Omental fat pad (tissue), 4 donors: ENCODE measurements around the gene TRIM72. TPM values are rescaled to one million over a fixed set of nuclear protein-coding genes. Genes with fewer than 3 reads are reported as not detected.

Experiments used
- ATAC-seq: fragments of 150-250 bp; one replicate; pipeline ENCODE4 v1.9.1; 2016; ENCODE audit warnings: mild to moderate bottlenecking, moderate library complexity; ENCODE audit not compliant: low FRiP score
- DNase-seq: peaks from one replicate; pipeline ENCODE4 v3.0.0-alpha.2; 2019; ENCODE audit warnings: low spot score
- total RNA-seq, 4 donors: library from RNA; depleted of rRNA; stranded (reverse); fragments of >200 nt; gene quantifications; one replicate each; pipeline ENCODE4 v1.1.0, GENCODE V29; 2016
- TF ChIP-seq, protein P1 (sequence below), 3 donors: fragments of 450-650 bp; IDR thresholded peaks; one replicate each; pipeline ENCODE4 v1.5.1; 2016 to 2017; ENCODE audit warnings: antibody characterized with exemption in 3 of 3, mild to moderate bottlenecking in 3 of 3, moderate library complexity in 2 of 3

The TRIM72 gene
- total RNA-seq, 4 donors from 2014 or later: 0.28 TPM; not detected in 3

DNA sequence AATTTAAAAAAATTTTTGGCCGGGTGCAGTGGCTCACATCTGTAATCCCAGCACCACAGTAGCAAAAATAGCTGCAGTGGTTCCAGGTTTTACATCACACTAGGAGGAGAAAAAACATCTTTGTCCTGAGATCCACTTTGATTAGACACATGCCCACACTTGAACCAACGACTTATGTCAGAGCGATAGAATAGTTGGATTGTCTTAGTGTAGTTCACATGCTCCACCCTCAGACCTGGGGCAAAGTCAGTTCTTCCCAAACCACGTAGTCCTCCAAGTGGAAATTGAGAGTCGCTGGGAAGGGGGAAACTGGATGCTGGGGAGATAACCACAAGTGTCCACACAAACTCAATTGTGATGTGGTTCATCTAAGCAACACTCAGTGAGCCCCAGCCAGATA, 34.4 kb downstream of the TRIM72 start:
- DNase-seq (no peak), ATAC-seq (no peak)
- TF ChIP-seq, protein P1, sequence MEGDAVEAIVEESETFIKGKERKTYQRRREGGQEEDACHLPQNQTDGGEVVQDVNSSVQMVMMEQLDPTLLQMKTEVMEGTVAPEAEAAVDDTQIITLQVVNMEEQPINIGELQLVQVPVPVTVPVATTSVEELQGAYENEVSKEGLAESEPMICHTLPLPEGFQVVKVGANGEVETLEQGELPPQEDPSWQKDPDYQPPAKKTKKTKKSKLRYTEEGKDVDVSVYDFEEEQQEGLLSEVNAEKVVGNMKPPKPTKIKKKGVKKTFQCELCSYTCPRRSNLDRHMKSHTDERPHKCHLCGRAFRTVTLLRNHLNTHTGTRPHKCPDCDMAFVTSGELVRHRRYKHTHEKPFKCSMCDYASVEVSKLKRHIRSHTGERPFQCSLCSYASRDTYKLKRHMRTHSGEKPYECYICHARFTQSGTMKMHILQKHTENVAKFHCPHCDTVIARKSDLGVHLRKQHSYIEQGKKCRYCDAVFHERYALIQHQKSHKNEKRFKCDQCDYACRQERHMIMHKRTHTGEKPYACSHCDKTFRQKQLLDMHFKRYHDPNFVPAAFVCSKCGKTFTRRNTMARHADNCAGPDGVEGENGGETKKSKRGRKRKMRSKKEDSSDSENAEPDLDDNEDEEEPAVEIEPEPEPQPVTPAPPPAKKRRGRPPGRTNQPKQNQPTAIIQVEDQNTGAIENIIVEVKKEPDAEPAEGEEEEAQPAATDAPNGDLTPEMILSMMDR (IDR thresholded peaks at IDR 0.05): no peak

DNA sequence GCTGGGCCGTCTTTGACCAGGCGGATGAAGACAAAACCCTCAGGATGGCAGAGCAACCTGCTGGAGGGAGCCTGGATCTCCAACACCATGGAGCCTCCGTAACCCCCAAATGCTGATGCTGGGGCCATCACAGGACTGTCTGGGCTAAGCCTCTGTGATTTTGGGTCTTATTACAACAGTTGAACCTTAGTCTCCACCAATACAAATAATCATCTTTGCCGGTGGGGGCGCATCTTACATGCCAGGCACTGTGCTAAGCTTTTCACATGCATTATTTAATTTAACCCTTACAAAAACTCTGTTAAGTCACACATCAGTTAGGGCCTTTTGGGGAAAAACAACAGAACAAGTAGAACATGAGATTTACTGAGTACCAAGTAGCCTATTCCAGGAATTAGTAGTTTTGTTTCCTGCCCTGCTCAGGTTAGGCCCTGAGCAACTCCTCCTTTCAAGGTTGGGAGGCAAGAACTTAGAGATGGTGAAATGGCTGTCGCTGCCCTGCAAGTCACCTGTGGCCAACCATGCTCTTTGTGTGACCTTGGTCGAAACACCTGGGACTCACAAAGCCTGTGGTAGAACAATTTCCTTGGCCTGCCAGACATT, 37.0 kb downstream of the TRIM72 start:
- no peak for ATAC-seq
- TF ChIP-seq, protein P1 (IDR thresholded peaks at IDR 0.05): no peak
- DNase-seq: no peak

DNA sequence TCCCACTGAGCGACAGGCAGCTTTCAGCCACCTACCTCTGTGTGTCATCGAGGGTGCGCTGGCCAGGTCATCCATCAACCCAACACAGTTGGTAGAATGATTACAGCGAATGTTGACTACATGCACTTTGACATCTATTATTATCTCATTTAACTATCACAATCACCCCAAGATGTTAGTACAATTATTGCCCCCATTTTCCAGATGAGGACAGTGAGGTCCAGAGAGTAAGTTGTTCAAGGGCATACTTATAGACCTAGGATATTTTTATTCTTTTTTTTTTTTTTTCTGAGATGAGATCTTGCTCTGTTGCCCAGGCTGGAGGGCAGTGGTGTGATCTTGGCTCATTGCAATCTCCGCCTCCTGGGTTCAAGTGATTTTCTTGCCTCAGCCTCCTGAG, 37.5 kb downstream of the TRIM72 start:
- TF ChIP-seq, protein P1 (IDR thresholded peaks at IDR 0.05): no peak
- DNase-seq: no peak
- no peak for ATAC-seq

DNA sequence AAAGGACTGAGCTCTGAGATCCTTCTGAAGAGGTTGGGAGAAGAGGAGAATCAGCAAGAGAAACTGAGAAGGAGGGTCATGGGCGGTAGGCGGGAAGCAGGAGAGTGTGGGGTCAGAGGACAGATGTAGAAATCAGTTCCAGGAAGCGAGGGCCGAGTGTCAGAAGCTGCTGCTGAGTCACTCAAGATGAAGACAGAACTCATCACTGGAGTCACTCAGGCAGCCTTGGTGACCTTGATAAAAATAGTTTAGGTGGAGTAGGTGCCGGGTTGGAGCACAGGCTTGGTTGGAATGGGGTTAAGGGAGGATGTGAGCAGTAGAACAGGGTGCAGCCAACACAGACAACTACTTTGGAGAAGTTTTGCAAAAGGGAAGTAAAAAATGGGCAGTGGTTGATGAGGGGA, 39.7 kb downstream of the TRIM72 start:
- ATAC-seq (peak; percentile 66), DNase-seq (no peak)
- TF ChIP-seq, protein P1 (IDR thresholded peaks at IDR 0.05): no peak

DNA sequence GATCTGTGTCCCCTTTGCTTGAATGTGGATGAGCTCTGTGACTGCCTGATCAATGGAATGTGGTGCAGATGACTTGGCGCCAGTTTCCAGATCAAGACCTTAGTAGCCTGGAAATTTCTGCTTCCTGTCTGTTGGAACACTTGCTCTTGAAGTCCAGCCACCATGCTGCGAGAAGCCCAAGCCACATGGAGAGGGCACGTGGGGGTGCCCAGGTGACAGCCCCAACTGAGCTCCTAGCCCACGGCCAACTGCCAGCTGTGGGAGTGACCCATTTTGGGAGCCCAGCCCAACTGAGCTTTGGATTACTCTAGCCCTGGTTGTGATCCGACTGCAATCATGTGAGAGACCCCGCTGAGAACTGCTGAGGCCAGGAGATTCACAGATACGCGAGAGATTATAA, 42.5 kb downstream of the TRIM72 start:
- TF ChIP-seq, protein P1 (IDR thresholded peaks at IDR 0.05): no peak
- DNase-seq (no peak), ATAC-seq (no peak)

DNA sequence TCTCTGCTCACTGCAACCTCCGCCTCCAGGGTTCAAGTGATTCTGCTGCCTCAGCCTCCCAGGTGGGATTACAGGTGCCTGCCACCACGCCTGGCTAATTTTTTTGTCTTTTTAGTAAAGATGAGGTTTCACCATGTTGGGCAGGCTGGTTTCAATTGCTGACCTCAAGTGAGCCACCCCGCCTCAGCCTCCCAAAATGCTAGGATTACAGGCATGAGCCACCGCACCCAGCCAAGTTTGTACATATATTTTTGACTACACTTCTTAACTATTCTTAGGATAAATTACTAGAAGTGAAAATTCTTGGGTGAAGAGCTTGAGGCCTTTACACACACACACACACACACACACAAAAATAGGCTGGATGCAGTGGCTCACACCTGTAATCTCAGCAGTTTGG, 44.4 kb downstream of the TRIM72 start:
- no peak for ATAC-seq
- no peak for DNase-seq
- TF ChIP-seq, protein P1 (IDR thresholded peaks at IDR 0.05): no peak

DNA sequence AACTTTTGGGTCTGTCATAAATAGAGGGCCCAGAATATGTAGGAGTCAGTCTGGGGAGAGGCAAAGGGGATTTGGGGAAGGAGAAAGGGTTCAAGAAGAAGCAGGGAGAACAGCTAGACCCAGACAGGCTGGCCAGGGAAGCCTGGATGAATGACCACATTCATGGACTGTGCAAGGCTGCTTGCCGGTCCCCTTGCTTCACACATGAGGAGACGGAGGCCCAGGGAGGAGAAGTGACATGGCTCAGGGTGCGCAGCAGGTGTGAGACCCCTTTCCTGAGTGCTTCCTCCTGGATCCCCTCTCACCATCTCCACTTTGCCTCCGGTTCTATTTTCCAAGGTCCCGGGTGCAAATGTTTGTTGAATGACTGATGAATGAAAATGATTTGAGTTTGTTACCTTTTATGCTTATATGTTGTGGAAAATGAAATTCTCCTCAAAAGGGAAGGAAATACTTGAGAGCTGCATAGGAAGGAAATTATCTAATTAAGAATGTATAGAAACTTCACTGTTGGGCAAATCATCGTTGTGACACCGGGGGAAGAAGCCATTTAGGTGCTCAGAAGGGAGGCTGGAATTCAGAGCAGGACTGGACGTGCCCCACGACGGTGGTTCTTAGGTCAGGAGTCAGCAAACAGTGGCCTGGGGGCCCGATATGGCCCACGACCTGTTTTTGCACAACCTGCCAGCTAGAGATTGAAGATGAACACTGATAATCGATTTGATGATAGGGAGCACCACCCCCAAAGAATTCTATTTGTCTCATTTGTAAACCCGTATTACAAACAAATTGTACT, 46.4 kb downstream of the TRIM72 start:
- ATAC-seq: no peak
- TF ChIP-seq, protein P1 (IDR thresholded peaks at IDR 0.05): no peak
- no peak for DNase-seq
